ENCODE data around the gene STX1B. TPM values are rescaled to one million over a fixed set of nuclear protein-coding genes. Genes with fewer than 3 reads are reported as not detected.
A peak's percentile ranks its signal among the peaks of the same experiment; 100 is the strongest.

STX1B gene
- total RNA-seq, 1 donor from 2014 or later = 4.9 TPM

DNA sequence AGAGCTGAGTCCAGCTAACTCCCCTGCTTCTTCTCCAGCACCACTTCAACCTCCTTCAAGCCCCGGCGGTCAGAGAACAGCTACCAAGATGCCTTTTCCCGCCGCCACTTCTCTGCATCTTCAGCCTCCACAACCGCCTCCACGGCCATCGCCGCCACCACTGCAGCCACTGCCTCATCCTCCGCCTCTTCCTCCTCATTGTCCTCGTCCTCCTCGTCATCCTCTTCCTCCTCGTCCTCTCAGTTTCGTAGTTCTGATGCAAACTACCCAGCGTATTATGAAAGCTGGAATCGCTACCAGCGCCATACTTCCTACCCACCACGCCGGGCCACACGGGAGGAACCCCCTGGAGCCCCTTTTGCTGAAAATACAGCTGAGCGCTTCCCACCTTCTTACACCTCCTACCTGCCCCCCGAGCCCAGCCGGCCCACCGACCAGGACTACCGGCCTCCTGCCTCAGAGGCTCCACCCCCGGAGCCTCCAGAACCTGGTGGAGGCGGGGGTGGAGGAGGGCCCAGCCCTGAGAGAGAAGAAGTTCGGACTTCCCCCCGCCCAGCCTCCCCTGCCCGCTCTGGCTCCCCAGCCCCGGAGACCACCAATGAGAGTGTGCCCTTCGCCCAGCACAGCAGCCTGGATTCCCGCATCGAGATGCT lies 45.7 kb downstream of the STX1B start:
- no peaks in the 10 kb centered on the region for H3K9me3 Mint-ChIP-seq
- no peak overlapping the region for H3K27ac Mint-ChIP-seq
- H3K4me3 Mint-ChIP-seq = no peak overlapping the region
- H3K4me1 Mint-ChIP-seq = no peaks in the 10 kb centered on the region
- peaks cover 59% of the 10 kb centered on the region for H3K36me3 Mint-ChIP-seq
- TF ChIP-seq, protein P1, sequence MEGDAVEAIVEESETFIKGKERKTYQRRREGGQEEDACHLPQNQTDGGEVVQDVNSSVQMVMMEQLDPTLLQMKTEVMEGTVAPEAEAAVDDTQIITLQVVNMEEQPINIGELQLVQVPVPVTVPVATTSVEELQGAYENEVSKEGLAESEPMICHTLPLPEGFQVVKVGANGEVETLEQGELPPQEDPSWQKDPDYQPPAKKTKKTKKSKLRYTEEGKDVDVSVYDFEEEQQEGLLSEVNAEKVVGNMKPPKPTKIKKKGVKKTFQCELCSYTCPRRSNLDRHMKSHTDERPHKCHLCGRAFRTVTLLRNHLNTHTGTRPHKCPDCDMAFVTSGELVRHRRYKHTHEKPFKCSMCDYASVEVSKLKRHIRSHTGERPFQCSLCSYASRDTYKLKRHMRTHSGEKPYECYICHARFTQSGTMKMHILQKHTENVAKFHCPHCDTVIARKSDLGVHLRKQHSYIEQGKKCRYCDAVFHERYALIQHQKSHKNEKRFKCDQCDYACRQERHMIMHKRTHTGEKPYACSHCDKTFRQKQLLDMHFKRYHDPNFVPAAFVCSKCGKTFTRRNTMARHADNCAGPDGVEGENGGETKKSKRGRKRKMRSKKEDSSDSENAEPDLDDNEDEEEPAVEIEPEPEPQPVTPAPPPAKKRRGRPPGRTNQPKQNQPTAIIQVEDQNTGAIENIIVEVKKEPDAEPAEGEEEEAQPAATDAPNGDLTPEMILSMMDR (IDR thresholded peaks at IDR 0.05; ENCODE audit: unreplicated experiment) = no peak
- H3K27me3 Mint-ChIP-seq (ENCODE audit: low read depth) = no peaks in the 10 kb centered on the region
- DNase-seq (ENCODE audit: low spot score in 2 of 2, unreplicated experiment in 2 of 2) = no peak

GRCh38 chr16:30963925-30964511 lies 46.4 kb downstream of the STX1B start:
- TF ChIP-seq, protein P1 (IDR thresholded peaks at IDR 0.05; ENCODE audit: unreplicated experiment) = no peak
- no peaks in the 10 kb centered on the region for H3K9me3 Mint-ChIP-seq
- no peak overlapping the region for H3K4me3 Mint-ChIP-seq
- H3K4me1 Mint-ChIP-seq = peaks cover 5% of the 10 kb centered on the region
- no peaks in the 10 kb centered on the region for H3K27me3 Mint-ChIP-seq (ENCODE audit: low read depth)
- no peak for DNase-seq (ENCODE audit: low spot score in 2 of 2, unreplicated experiment in 2 of 2)
- no peak overlapping the region for H3K27ac Mint-ChIP-seq
- H3K36me3 Mint-ChIP-seq = peaks cover 56% of the 10 kb centered on the region

DNA sequence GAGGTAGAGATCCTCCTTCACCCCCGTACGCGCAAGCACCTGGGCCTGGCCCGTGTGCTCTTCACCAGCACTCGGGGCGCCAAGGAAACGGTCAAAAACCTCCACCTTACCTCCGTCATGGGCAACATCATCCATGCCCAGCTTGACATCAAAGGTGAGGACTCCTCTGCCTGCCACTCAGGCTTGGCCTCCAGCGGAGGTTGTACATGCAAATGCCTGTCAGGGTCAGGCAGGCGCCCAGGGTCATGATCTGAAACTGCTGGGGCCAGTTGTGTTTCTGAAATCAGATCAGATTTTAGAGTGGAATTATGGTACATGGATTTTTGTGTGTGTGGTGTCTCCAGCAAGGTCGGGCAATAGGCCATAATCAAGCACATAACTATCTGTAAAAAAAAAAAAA lies 49.1 kb downstream of the STX1B start:
- Mint-ChIP-seq H3K4me3 (no peak overlapping the region), H3K4me1 (peaks cover 13% of the 10 kb centered on the region), H3K9me3 (no peaks in the 10 kb centered on the region), H3K27me3 (ENCODE audit: low read depth) (no peaks in the 10 kb centered on the region), H3K27ac (no peak overlapping the region), H3K36me3 (peaks cover 42% of the 10 kb centered on the region)
- DNase-seq (ENCODE audit: low spot score in 2 of 2, unreplicated experiment in 2 of 2) = no peak
- TF ChIP-seq, protein P1 (IDR thresholded peaks at IDR 0.05; ENCODE audit: unreplicated experiment) = no peak

- Mint-ChIP-seq H3K4me3 (peak overlapping the region; percentile 91), H3K27me3 (ENCODE audit: low read depth) (no peaks in the 10 kb centered on the region), H3K27ac (peak overlapping the region; percentile 82), H3K36me3 (peaks cover 27% of the 10 kb centered on the region), H3K9me3 (no peaks in the 10 kb centered on the region), H3K4me1 (peaks cover 18% of the 10 kb centered on the region)
- DNase-seq (ENCODE audit: low spot score in 2 of 2, unreplicated experiment in 2 of 2) = no peak
- TF ChIP-seq, protein P1 (IDR thresholded peaks at IDR 0.05; ENCODE audit: unreplicated experiment) = no peak
Measured at GRCh38 chr16:30958175-30959079, 52.0 kb downstream of the STX1B start.

DNA sequence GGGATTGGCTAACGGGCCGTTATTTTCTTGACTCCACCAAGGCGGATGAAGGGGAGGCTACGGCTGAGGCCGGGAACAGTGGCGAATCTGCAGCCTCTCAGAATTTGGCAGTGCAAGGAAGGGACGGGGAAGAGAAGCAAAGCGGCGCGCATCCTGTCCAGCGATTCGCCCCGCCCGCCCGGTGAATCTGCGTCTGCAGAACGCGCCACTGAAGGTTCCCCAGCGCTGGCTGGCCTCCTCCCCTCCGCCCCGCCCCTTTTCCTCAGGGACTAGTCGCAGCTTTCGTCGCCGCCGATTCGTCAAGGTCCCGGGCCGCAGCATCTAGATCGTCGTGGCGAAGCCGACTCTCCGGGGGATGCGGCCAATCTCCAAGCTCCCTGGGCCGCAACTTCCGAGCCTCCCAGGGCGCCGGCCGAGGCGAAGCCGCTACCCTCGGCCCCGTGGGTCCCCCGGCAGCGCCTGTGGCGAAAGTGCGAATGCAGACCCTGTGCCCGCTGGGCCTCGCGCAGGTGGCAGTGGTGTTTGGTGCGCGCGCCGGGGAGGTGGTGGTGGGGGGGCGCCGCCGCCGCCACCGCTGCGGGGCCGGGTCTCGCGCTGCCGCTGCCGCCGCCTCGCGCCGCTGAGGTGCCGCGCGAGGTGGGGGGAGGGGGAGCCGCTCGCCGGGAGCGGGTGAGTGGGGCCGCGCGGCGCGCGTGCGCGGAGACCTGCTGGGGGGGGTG lies 52.8 kb downstream of the STX1B start, which contains the start of gene SETD1A:
SETD1A (plus strand) TSS at position 299 of the 719 bp plus-strand sequence. CDS start 978 bp downstream, outside the sequence.
- Mint-ChIP-seq H3K36me3 (peaks cover 21% of the 10 kb centered on the region), H3K4me1 (peaks cover 20% of the 10 kb centered on the region), H3K4me3 (peak within 1 kb of the TSS; percentile 95), H3K9me3 (no peaks in the 10 kb centered on the region), H3K27me3 (ENCODE audit: low read depth) (no peaks in the 10 kb centered on the region), H3K27ac (peak within 1 kb of the TSS; percentile 99)
- TF ChIP-seq, protein P1 (IDR thresholded peaks at IDR 0.05; ENCODE audit: unreplicated experiment) = no peak
- DNase-seq (ENCODE audit: low spot score in 2 of 2, unreplicated experiment in 2 of 2) = peak; percentile 97

Measured in mesothelial cell of epicardium (in vitro differentiated cells).